Adrenal gland (tissue), 12 donors: Measurements from ENCODE around the gene PYDC1. TPM values are rescaled to one million over a fixed set of nuclear protein-coding genes. Genes with fewer than 3 reads are reported as not detected.

Source experiments
- DNase-seq, 7 donors: peaks; one replicate each; pipeline ENCODE4 v3.0.0-alpha.2; 2019 to 2020
- H3K27ac ChIP-seq, 5 donors: fragments of 200-600 bp; sonication (generic) in 4 of 5; 1 replicate in 3 of 5; 2 replicates in 2 of 5; pipeline versions ENCODE4 v1.5.1 to v1.8.0; 2016 to 2020; ENCODE audit warnings: mild to moderate bottlenecking in 1 of 5
- H3K27me3 ChIP-seq: fragments of 200-600 bp; 2 replicates; pipeline ENCODE4 v1.8.0; 2021
- H3K36me3 ChIP-seq, 2 donors: fragments of 200-600 bp; replicated peaks in 1 of 2; 1 replicate in 1 of 2; 2 replicates in 1 of 2; pipeline versions ENCODE4 v1.5.1 to v1.8.0; 2018 to 2022
- H3K4me1 ChIP-seq, 2 donors: fragments of 200-600 bp; replicated peaks in 1 of 2; 1 replicate in 1 of 2; 2 replicates in 1 of 2; pipeline versions ENCODE4 v1.5.1 to v1.8.0; 2018 to 2021
- H3K4me3 ChIP-seq, 4 donors: fragments of 200-600 bp; sonication (generic) in 3 of 4; one replicate each; pipeline ENCODE4 v1.5.1; 2016 to 2018
- H3K9me3 ChIP-seq, 3 donors: fragments of 200-600 bp; sonication (generic) in 1 of 3; replicated peaks in 1 of 3; 1 replicate in 2 of 3; 2 replicates in 1 of 3; pipeline versions ENCODE4 v1.5.1 to v1.8.0; 2016 to 2021
- POLR2A ChIP-seq, 2 donors: fragments of 450-650 bp; IDR thresholded peaks; one replicate each; pipeline ENCODE4 v1.6.1; 2017; ENCODE audit warnings: antibody characterized with exemption in 2 of 2, mild to moderate bottlenecking in 2 of 2, moderate library complexity in 1 of 2
- WGBS, 4 donors: extraction: QIAGEN DNeasy Blood & Tissue Kit in 2 of 4; methylation state at CpG; one replicate each; pipeline versions ENCODE4 v1.1.5 to v1.1.7; 2013 to 2017; 5-methylcytosine and 5-hydroxymethylcytosine counted together
- intact Hi-C, 2 donors: fragments of 100-400 bp; cut with DNase I; formaldehyde crosslinking; loops; one replicate each; pipeline versions ENCODE4 v1.14.1 to v1.15.0; 2022 to 2023
- polyA plus RNA-seq, 3 donors: library from polyadenylated mRNA; stranded (reverse); fragments of 200-250 nt in 2 of 3; fragments of 350-450 nt in 1 of 3; fragmentation: Illumina TruSeq in 1 of 3; extraction: RNeasy Lipid Tissue Mini Kit (QIAGEN cat#74804) in 1 of 3; gene quantifications; one replicate each; pipeline ENCODE4 v1.2.3, GENCODE V29; 2013 to 2014
- small RNA-seq, 2 donors: library from RNA; depleted of rRNA; stranded (forward); fragments of <200 nt; gene quantifications; one replicate each; pipeline ENCODE3, GENCODE V24; 2016
- total RNA-seq, 9 donors: library from RNA; depleted of rRNA in 4 of 9; stranded (reverse); fragments of >200 nt in 4 of 9; fragments of 120-200 nt in 1 of 9; fragmentation: NEBNext Ultra II Directional in 1 of 9; extraction: Animal tissue kit (Norgen Biotek cat#: 25700) in 1 of 9; gene quantifications; one replicate each; pipeline versions ENCODE4 v1.1.0 to v1.2.4, GENCODE V29; 2013 to 2023
- TF ChIP-seq, protein P1 (sequence below), 6 experiments: fragments of 450-650 bp in 4 of 6; fragments of 200-600 bp in 2 of 6; sonication (generic) in 1 of 6; IDR thresholded peaks; 1 replicate in 5 of 6; 2 replicates in 1 of 6; pipeline versions ENCODE4 v1.5.1 to v1.8.0; 2016 to 2021; ENCODE audit warnings: antibody characterized with exemption in 6 of 6, mild to moderate bottlenecking in 2 of 6, moderate library complexity in 1 of 6
- donor health status: healthy with polysubstance abuse.
- donor health status: Bipolar disorder and iron deficiency.
- donor health status: DM: yes; HTN: yes; CAD: no.
- donor health status: DM: no; HTN: no; CAD: no.
- donor health status: DM: no; HTN: no; CAD: no.
- donor health status: DM: yes; HTN: yes; CAD: no.

Gene PYDC1
- total and polyA plus RNA-seq, 12 donors = not detected

DNA sequence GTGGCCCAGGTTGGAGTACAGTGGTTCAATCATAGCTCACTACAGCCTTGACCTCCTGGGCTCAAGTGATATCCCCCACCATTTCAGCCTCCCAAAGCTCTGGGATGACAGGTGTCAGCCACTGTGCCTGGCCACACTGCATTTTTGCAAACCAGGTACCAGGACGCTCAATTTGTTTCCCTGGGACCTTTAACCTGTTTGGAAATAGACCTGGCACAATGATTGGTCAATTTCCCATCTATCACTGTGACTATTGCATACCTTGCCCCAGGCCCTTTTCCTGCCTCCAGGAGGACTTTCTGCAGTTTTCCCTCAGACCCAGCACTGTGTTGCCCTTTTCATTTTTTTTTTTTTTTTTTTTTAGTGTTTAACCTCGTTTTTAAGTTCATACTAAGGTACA is 48.1 kb downstream of the PYDC1 start:
- Histone ChIP-seq H3K27ac (no peak overlapping the region), H3K4me3 (no peak overlapping the region), H3K36me3 (no peaks in the 10 kb centered on the region), H3K9me3 (no peaks in the 10 kb centered on the region), H3K4me1 (no peaks in the 10 kb centered on the region), H3K27me3 (no peaks in the 10 kb centered on the region)
- no peak for TF ChIP-seq POLR2A (IDR thresholded peaks at IDR 0.05)
- TF ChIP-seq, protein P1, sequence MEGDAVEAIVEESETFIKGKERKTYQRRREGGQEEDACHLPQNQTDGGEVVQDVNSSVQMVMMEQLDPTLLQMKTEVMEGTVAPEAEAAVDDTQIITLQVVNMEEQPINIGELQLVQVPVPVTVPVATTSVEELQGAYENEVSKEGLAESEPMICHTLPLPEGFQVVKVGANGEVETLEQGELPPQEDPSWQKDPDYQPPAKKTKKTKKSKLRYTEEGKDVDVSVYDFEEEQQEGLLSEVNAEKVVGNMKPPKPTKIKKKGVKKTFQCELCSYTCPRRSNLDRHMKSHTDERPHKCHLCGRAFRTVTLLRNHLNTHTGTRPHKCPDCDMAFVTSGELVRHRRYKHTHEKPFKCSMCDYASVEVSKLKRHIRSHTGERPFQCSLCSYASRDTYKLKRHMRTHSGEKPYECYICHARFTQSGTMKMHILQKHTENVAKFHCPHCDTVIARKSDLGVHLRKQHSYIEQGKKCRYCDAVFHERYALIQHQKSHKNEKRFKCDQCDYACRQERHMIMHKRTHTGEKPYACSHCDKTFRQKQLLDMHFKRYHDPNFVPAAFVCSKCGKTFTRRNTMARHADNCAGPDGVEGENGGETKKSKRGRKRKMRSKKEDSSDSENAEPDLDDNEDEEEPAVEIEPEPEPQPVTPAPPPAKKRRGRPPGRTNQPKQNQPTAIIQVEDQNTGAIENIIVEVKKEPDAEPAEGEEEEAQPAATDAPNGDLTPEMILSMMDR (IDR thresholded peaks at IDR 0.05) = no peak
- DNase-seq = no peak
- intact Hi-C loops = no loop called here
- WGBS, 4 donors = 55 to 75% (median 61%) methylated on average over 2 of the region's 2 CpGs

DNA sequence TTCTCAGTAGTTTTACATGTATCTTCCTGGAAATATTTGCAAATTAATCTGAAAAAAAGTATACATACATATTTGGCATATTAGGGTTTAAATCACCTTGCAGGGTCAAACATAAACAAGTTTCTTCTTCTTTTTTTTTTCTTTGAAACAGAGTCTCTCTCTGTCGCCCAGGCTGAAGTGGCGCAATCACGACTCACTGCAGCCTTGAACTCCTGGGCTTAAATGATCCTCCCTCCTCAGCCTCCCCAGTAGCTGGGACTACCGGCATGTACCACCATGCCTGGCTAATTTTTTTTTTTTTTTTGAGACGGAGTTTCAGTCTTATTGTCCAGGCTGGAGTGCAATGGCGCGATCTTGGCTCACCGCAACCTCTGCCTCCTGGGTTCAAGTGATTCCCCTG is 49.6 kb downstream of the PYDC1 start:
- no peak overlapping the region for H3K27ac ChIP-seq
- no peak for TF ChIP-seq POLR2A (IDR thresholded peaks at IDR 0.05)
- TF ChIP-seq, protein P1 (IDR thresholded peaks at IDR 0.05) = no peak
- 73 to 79% (median 76%) methylated on average over 8 of the region's 8 CpGs for WGBS, 4 donors
- H3K27me3 ChIP-seq = no peaks in the 10 kb centered on the region
- no peak overlapping the region for H3K4me3 ChIP-seq
- no peaks in the 10 kb centered on the region for H3K4me1 ChIP-seq
- intact Hi-C loops = no loop called here
- H3K36me3 ChIP-seq = no peaks in the 10 kb centered on the region
- no peak for DNase-seq
- H3K9me3 ChIP-seq = no peaks in the 10 kb centered on the region

Small RNA genes lying within 50 kb of the gene (small RNA-seq; reads per million reads assigned to genes)
- 0 reads per million in 2 donors for gene NDUFA3P6

Other genes with a start within 250 kb of the PYDC1 start
- gene HSD3B7, start 231.9 kb downstream of the PYDC1 start, total RNA-seq = 10 to 100 TPM in 8 of 9 donors, 1 to 10 TPM in 1; 2.7 to 78.8 (median 35.5) TPM
- 10 to 100 TPM; 11.1 to 46.3 (median 24.3) TPM for gene HSD3B7, start 231.9 kb downstream of the PYDC1 start, polyA plus RNA-seq
- 1 to 10 TPM in 5 of 9 donors, under 1 TPM in 2, not detected in 2; 0.17 to 2.5 (median 2.0) TPM for gene STX1B, start 206.5 kb downstream of the PYDC1 start, total RNA-seq
- gene STX1B, start 206.5 kb downstream of the PYDC1 start, polyA plus RNA-seq = 1 to 10 TPM in 2 of 3 donors, under 1 TPM in 1; 0.71 to 5.3 (median 1.2) TPM
- 10 to 100 TPM; 25.0 to 99.5 (median 34.4) TPM for gene STX4, start 183.6 kb downstream of the PYDC1 start, total RNA-seq
- 100 to 1,000 TPM in 2 of 3 donors, 10 to 100 TPM in 1; 48.4 to 225 (median 152) TPM for gene STX4, start 183.6 kb downstream of the PYDC1 start, polyA plus RNA-seq
- gene ZNF668, start 142.9 kb downstream of the PYDC1 start, total RNA-seq = 10 to 100 TPM in 8 of 9 donors, 1 to 10 TPM in 1; 2.4 to 29.5 (median 11.2) TPM
- 10 to 100 TPM in 2 of 3 donors, 1 to 10 TPM in 1; 6.2 to 19.5 (median 11.7) TPM for gene ZNF668, start 142.9 kb downstream of the PYDC1 start, polyA plus RNA-seq
- gene ZNF646, start 142.7 kb downstream of the PYDC1 start, total RNA-seq = 10 to 100 TPM in 8 of 9 donors, 1 to 10 TPM in 1; 6.9 to 17.8 (median 13.9) TPM
- 10 to 100 TPM in 1 of 3 donors, 1 to 10 TPM in 2; 3.1 to 15.4 (median 3.7) TPM for gene ZNF646, start 142.7 kb downstream of the PYDC1 start, polyA plus RNA-seq
- 1 to 10 TPM in 4 of 9 donors, under 1 TPM in 5; 0.18 to 3.0 (median 0.89) TPM for gene PRSS53, start 128.2 kb downstream of the PYDC1 start, total RNA-seq
- gene PRSS53, start 128.2 kb downstream of the PYDC1 start, polyA plus RNA-seq = 10 to 100 TPM in 1 of 3 donors, 1 to 10 TPM in 1, under 1 TPM in 1; 0.29 to 11.0 (median 3.1) TPM
- gene VKORC1, start 122.3 kb downstream of the PYDC1 start, total RNA-seq = 100 to 1,000 TPM in 7 of 9 donors, 10 to 100 TPM in 2; 38.6 to 267 (median 154) TPM
- gene VKORC1, start 122.3 kb downstream of the PYDC1 start, polyA plus RNA-seq = 100 to 1,000 TPM in 1 of 3 donors, 10 to 100 TPM in 2; 69.5 to 120 (median 82.1) TPM
- 100 to 1,000 TPM in 5 of 9 donors, 10 to 100 TPM in 4; 27.0 to 181 (median 104) TPM for gene BCKDK, start 108.7 kb downstream of the PYDC1 start, total RNA-seq
- 10 to 100 TPM; 30.6 to 32.1 (median 30.6) TPM for gene BCKDK, start 108.7 kb downstream of the PYDC1 start, polyA plus RNA-seq
- gene KAT8, start 99.5 kb downstream of the PYDC1 start, total RNA-seq = 10 to 100 TPM; 61.1 to 94.0 (median 83.5) TPM
- 100 to 1,000 TPM in 1 of 3 donors, 10 to 100 TPM in 2; 45.0 to 148 (median 97.4) TPM for gene KAT8, start 99.5 kb downstream of the PYDC1 start, polyA plus RNA-seq
- 1 to 10 TPM in 1 of 9 donors, under 1 TPM in 4, not detected in 4; 0.41 to 1.8 (median 0.65) TPM for gene PRSS8, start 81.4 kb downstream of the PYDC1 start, total RNA-seq
- under 1 TPM in 2 of 3 donors, not detected in 1; 0.16 to 0.20 TPM for gene PRSS8, start 81.4 kb downstream of the PYDC1 start, polyA plus RNA-seq
- 10 to 100 TPM in 1 of 9 donors, 1 to 10 TPM in 7, under 1 TPM in 1; 0.89 to 18.3 (median 7.3) TPM for gene PRSS36, start 67.1 kb downstream of the PYDC1 start, total RNA-seq
- gene PRSS36, start 67.1 kb downstream of the PYDC1 start, polyA plus RNA-seq = 10 to 100 TPM in 1 of 3 donors, 1 to 10 TPM in 2; 1.0 to 17.7 (median 8.2) TPM
- gene FUS, start 37.0 kb downstream of the PYDC1 start, total RNA-seq = 100 to 1,000 TPM in 4 of 9 donors, 10 to 100 TPM in 5; 12.7 to 285 (median 47.5) TPM
- 100 to 1,000 TPM; 288 to 536 (median 474) TPM for gene FUS, start 37.0 kb downstream of the PYDC1 start, polyA plus RNA-seq
- 10 to 100 TPM in 8 of 9 donors, 1 to 10 TPM in 1; 9.6 to 54.4 (median 23.6) TPM for gene PYCARD, start 14.4 kb downstream of the PYDC1 start, total RNA-seq
- gene PYCARD, start 14.4 kb downstream of the PYDC1 start, polyA plus RNA-seq = 10 to 100 TPM in 2 of 3 donors, 1 to 10 TPM in 1; 3.2 to 31.7 (median 30.7) TPM
- gene TRIM72, start 3.0 kb downstream of the PYDC1 start, total RNA-seq = under 1 TPM in 3 of 9 donors, not detected in 6; 0.04 to 0.24 (median 0.06) TPM
- under 1 TPM in 2 of 3 donors, not detected in 1; 0.03 to 0.08 TPM for gene TRIM72, start 3.0 kb downstream of the PYDC1 start, polyA plus RNA-seq
- gene ITGAM, start 42.8 kb upstream of the PYDC1 start, total RNA-seq = 10 to 100 TPM in 7 of 9 donors, 1 to 10 TPM in 2; 1.7 to 35.4 (median 21.6) TPM
- 10 to 100 TPM in 1 of 3 donors, 1 to 10 TPM in 2; 4.8 to 12.5 (median 5.1) TPM for gene ITGAM, start 42.8 kb upstream of the PYDC1 start, polyA plus RNA-seq
- 1 to 10 TPM; 1.4 to 8.1 (median 3.5) TPM for gene ITGAX, start 138.0 kb upstream of the PYDC1 start, total RNA-seq
- 10 to 100 TPM in 1 of 3 donors, 1 to 10 TPM in 2; 1.7 to 84.9 (median 3.7) TPM for gene ITGAX, start 138.0 kb upstream of the PYDC1 start, polyA plus RNA-seq
- gene ITGAD, start 176.2 kb upstream of the PYDC1 start, total RNA-seq = under 1 TPM in 4 of 9 donors, not detected in 5; 0.04 to 0.35 (median 0.17) TPM
- gene ITGAD, start 176.2 kb upstream of the PYDC1 start, polyA plus RNA-seq = under 1 TPM; 0.03 to 0.16 (median 0.09) TPM
- gene COX6A2, start 211.2 kb upstream of the PYDC1 start, total RNA-seq = not detected
- 1 to 10 TPM in 2 of 3 donors, not detected in 1; 2.8 to 5.2 TPM for gene COX6A2, start 211.2 kb upstream of the PYDC1 start, polyA plus RNA-seq
- 1 to 10 TPM in 6 of 9 donors, under 1 TPM in 3; 0.61 to 3.1 (median 1.8) TPM for gene ZNF843, start 225.7 kb upstream of the PYDC1 start, total RNA-seq
- under 1 TPM; 0.37 to 0.97 (median 0.73) TPM for gene ZNF843, start 225.7 kb upstream of the PYDC1 start, polyA plus RNA-seq
- gene ARMC5, start 242.4 kb upstream of the PYDC1 start, total RNA-seq = 10 to 100 TPM in 6 of 9 donors, 1 to 10 TPM in 3; 5.2 to 20.3 (median 11.7) TPM
- 10 to 100 TPM in 2 of 3 donors, 1 to 10 TPM in 1; 2.9 to 37.9 (median 24.5) TPM for gene ARMC5, start 242.4 kb upstream of the PYDC1 start, polyA plus RNA-seq